ENCODE results near the gene CADM3.

CADM3 gene

GRCh38 chr1:159152031-159152430 is 19.4 kb upstream of the CADM3 start:
- H3K9ac ChIP-seq (ENCODE audit: low read length), result no peak overlapping the region
- no peak overlapping the region for H2AK5ac ChIP-seq (ENCODE audit: low read length)
- no peak overlapping the region for H3K56ac ChIP-seq (ENCODE audit: low read length)
- no peak overlapping the region for H3K23ac ChIP-seq (ENCODE audit: low read length)
- H3K4me3 ChIP-seq (ENCODE audit: low read length), result no peak overlapping the region
- H2BK15ac ChIP-seq (replicated peaks; ENCODE audit: low read depth), result no peak overlapping the region
- H4K5ac ChIP-seq (ENCODE audit: low read length), result no peak overlapping the region
- H3K27ac ChIP-seq (ENCODE audit: low read depth, low read length), result no peak overlapping the region
- no peaks in the 10 kb centered on the region for H3K36me3 ChIP-seq (ENCODE audit: control insufficient read depth, insufficient read depth, low read length)
- no peak overlapping the region for H3K4me2 ChIP-seq (ENCODE audit: low read length)
- no peak overlapping the region for H2BK5ac ChIP-seq (ENCODE audit: low read length)
- DNase-seq, result no peak
- H2BK120ac ChIP-seq (ENCODE audit: low read depth, low read length), result no peak overlapping the region
- H3K79me2 ChIP-seq (ENCODE audit: control insufficient read depth, insufficient read depth, low read length), result no peaks in the 10 kb centered on the region
- H3K27me3 ChIP-seq (ENCODE audit: insufficient read depth, low read length, poor library complexity), result no peaks in the 10 kb centered on the region
- H4K8ac ChIP-seq (ENCODE audit: low read depth, low read length), result no peak overlapping the region
- H3K18ac ChIP-seq (ENCODE audit: low read length), result no peak overlapping the region
- no peaks in the 10 kb centered on the region for H3K4me1 ChIP-seq (ENCODE audit: control insufficient read depth, low read depth, low read length)
- no CpG with 5 or more reads among the region's 3 CpGs for WGBS (ENCODE audit: extremely low coverage, insufficient coverage, low lambda C conversion rate)
- H3K4ac ChIP-seq (ENCODE audit: low read depth, low read length), result no peak overlapping the region
- H3K79me1 ChIP-seq (ENCODE audit: low read length), result no peaks in the 10 kb centered on the region

GRCh38 chr1:159161001-159161718 is 10.3 kb upstream of the CADM3 start:
- no peak overlapping the region for H3K4me3 ChIP-seq (ENCODE audit: low read length)
- no peak overlapping the region for H4K8ac ChIP-seq (ENCODE audit: low read depth, low read length)
- no peak overlapping the region for H2BK120ac ChIP-seq (ENCODE audit: low read depth, low read length)
- DNase-seq, result peak; percentile 76
- H3K18ac ChIP-seq (ENCODE audit: low read length), result no peak overlapping the region
- H3K27ac ChIP-seq (ENCODE audit: low read depth, low read length), result no peak overlapping the region
- no peaks in the 10 kb centered on the region for H3K79me1 ChIP-seq (ENCODE audit: low read length)
- no peak overlapping the region for H2AK5ac ChIP-seq (ENCODE audit: low read length)
- no peaks in the 10 kb centered on the region for H3K36me3 ChIP-seq (ENCODE audit: control insufficient read depth, insufficient read depth, low read length)
- no peak overlapping the region for H2BK15ac ChIP-seq (replicated peaks; ENCODE audit: low read depth)
- H3K23ac ChIP-seq (ENCODE audit: low read length), result no peak overlapping the region
- no peaks in the 10 kb centered on the region for H3K79me2 ChIP-seq (ENCODE audit: control insufficient read depth, insufficient read depth, low read length)
- no peak overlapping the region for H3K4ac ChIP-seq (ENCODE audit: low read depth, low read length)
- H4K5ac ChIP-seq (ENCODE audit: low read length), result no peak overlapping the region
- no peak overlapping the region for H3K4me2 ChIP-seq (ENCODE audit: low read length)
- H3K56ac ChIP-seq (ENCODE audit: low read length), result no peak overlapping the region
- no peaks in the 10 kb centered on the region for H3K27me3 ChIP-seq (ENCODE audit: insufficient read depth, low read length, poor library complexity)
- H3K4me1 ChIP-seq (ENCODE audit: control insufficient read depth, low read depth, low read length), result no peaks in the 10 kb centered on the region
- no CpG with 5 or more reads among the region's 4 CpGs for WGBS (ENCODE audit: extremely low coverage, insufficient coverage, low lambda C conversion rate)
- H3K9ac ChIP-seq (ENCODE audit: low read length), result no peak overlapping the region
- H2BK5ac ChIP-seq (ENCODE audit: low read length), result no peak overlapping the region

- H3K4ac ChIP-seq (ENCODE audit: low read depth, low read length), result no peak overlapping the region
- no peak for DNase-seq
- WGBS (ENCODE audit: extremely low coverage, insufficient coverage, low lambda C conversion rate), result no CpG with 5 or more reads among the region's 1 CpG
Measured at GRCh38 chr1:159161719-159162026, 9.7 kb upstream of the CADM3 start.

GRCh38 chr1:159162516-159163265 is 8.7 kb upstream of the CADM3 start:
- no peak overlapping the region for H3K27ac ChIP-seq (ENCODE audit: low read depth, low read length)
- H3K9ac ChIP-seq (ENCODE audit: low read length), result no peak overlapping the region
- H3K79me2 ChIP-seq (ENCODE audit: control insufficient read depth, insufficient read depth, low read length), result no peaks in the 10 kb centered on the region
- H3K4ac ChIP-seq (ENCODE audit: low read depth, low read length), result no peak overlapping the region
- no peaks in the 10 kb centered on the region for H3K36me3 ChIP-seq (ENCODE audit: control insufficient read depth, insufficient read depth, low read length)
- no peak overlapping the region for H4K8ac ChIP-seq (ENCODE audit: low read depth, low read length)
- H2AK5ac ChIP-seq (ENCODE audit: low read length), result no peak overlapping the region
- H2BK5ac ChIP-seq (ENCODE audit: low read length), result no peak overlapping the region
- H3K4me1 ChIP-seq (ENCODE audit: control insufficient read depth, low read depth, low read length), result no peaks in the 10 kb centered on the region
- H3K4me3 ChIP-seq (ENCODE audit: low read length), result no peak overlapping the region
- H2BK15ac ChIP-seq (replicated peaks; ENCODE audit: low read depth), result no peak overlapping the region
- no peak overlapping the region for H3K56ac ChIP-seq (ENCODE audit: low read length)
- no peak overlapping the region for H3K23ac ChIP-seq (ENCODE audit: low read length)
- H3K79me1 ChIP-seq (ENCODE audit: low read length), result no peaks in the 10 kb centered on the region
- H3K27me3 ChIP-seq (ENCODE audit: insufficient read depth, low read length, poor library complexity), result no peaks in the 10 kb centered on the region
- no peak overlapping the region for H4K5ac ChIP-seq (ENCODE audit: low read length)
- peak; percentile 15 for DNase-seq
- H3K18ac ChIP-seq (ENCODE audit: low read length), result no peak overlapping the region
- no peak overlapping the region for H2BK120ac ChIP-seq (ENCODE audit: low read depth, low read length)
- H3K4me2 ChIP-seq (ENCODE audit: low read length), result no peak overlapping the region
- no CpG with 5 or more reads among the region's 4 CpGs for WGBS (ENCODE audit: extremely low coverage, insufficient coverage, low lambda C conversion rate)

More at GRCh38 chr1:159161719-159162026, 9.7 kb upstream of the CADM3 start:
- H2BK5ac ChIP-seq (ENCODE audit: low read length), result no peak overlapping the region
- no peak overlapping the region for H2BK120ac ChIP-seq (ENCODE audit: low read depth, low read length)
- no peak overlapping the region for H3K56ac ChIP-seq (ENCODE audit: low read length)
- H3K36me3 ChIP-seq (ENCODE audit: control insufficient read depth, insufficient read depth, low read length), result no peaks in the 10 kb centered on the region
- H3K4me3 ChIP-seq (ENCODE audit: low read length), result no peak overlapping the region
- H3K27ac ChIP-seq (ENCODE audit: low read depth, low read length), result no peak overlapping the region
- no peak overlapping the region for H3K9ac ChIP-seq (ENCODE audit: low read length)
- no peak overlapping the region for H4K5ac ChIP-seq (ENCODE audit: low read length)
- H3K4me1 ChIP-seq (ENCODE audit: control insufficient read depth, low read depth, low read length), result no peaks in the 10 kb centered on the region
- H3K23ac ChIP-seq (ENCODE audit: low read length), result no peak overlapping the region
- H3K79me2 ChIP-seq (ENCODE audit: control insufficient read depth, insufficient read depth, low read length), result no peaks in the 10 kb centered on the region
- no peak overlapping the region for H3K18ac ChIP-seq (ENCODE audit: low read length)
- no peak overlapping the region for H3K4me2 ChIP-seq (ENCODE audit: low read length)
- H2AK5ac ChIP-seq (ENCODE audit: low read length), result no peak overlapping the region
- no peak overlapping the region for H2BK15ac ChIP-seq (replicated peaks; ENCODE audit: low read depth)
- no peaks in the 10 kb centered on the region for H3K79me1 ChIP-seq (ENCODE audit: low read length)
- no peaks in the 10 kb centered on the region for H3K27me3 ChIP-seq (ENCODE audit: insufficient read depth, low read length, poor library complexity)
- H4K8ac ChIP-seq (ENCODE audit: low read depth, low read length), result no peak overlapping the region

GRCh38 chr1:159163614-159164228 is 7.7 kb upstream of the CADM3 start:
- Histone ChIP-seq H3K36me3 (ENCODE audit: control insufficient read depth, insufficient read depth, low read length) (no peaks in the 10 kb centered on the region), H2BK120ac (ENCODE audit: low read depth, low read length) (no peak overlapping the region), H3K4me3 (ENCODE audit: low read length) (no peak overlapping the region), H3K56ac (ENCODE audit: low read length) (no peak overlapping the region), H2BK5ac (ENCODE audit: low read length) (no peak overlapping the region), H4K8ac (ENCODE audit: low read depth, low read length) (no peak overlapping the region), H4K5ac (ENCODE audit: low read length) (no peak overlapping the region), H3K23ac (ENCODE audit: low read length) (no peak overlapping the region), H3K4ac (ENCODE audit: low read depth, low read length) (no peak overlapping the region), H3K4me2 (ENCODE audit: low read length) (no peak overlapping the region), H3K27me3 (ENCODE audit: insufficient read depth, low read length, poor library complexity) (no peaks in the 10 kb centered on the region), H2BK15ac (replicated peaks; ENCODE audit: low read depth) (no peak overlapping the region), H3K27ac (ENCODE audit: low read depth, low read length) (no peak overlapping the region), H3K9ac (ENCODE audit: low read length) (no peak overlapping the region), H3K79me1 (ENCODE audit: low read length) (no peaks in the 10 kb centered on the region), H3K4me1 (ENCODE audit: control insufficient read depth, low read depth, low read length) (no peaks in the 10 kb centered on the region), H3K79me2 (ENCODE audit: control insufficient read depth, insufficient read depth, low read length) (no peaks in the 10 kb centered on the region), H2AK5ac (ENCODE audit: low read length) (no peak overlapping the region), H3K18ac (ENCODE audit: low read length) (no peak overlapping the region)
- no CpG with 5 or more reads among the region's 9 CpGs for WGBS (ENCODE audit: extremely low coverage, insufficient coverage, low lambda C conversion rate)
- DNase-seq, result peak; percentile 26
